Prostate gland (tissue), 2 donors: ENCODE data around the gene OR2H2. TPM values are rescaled to one million over a fixed set of nuclear protein-coding genes. Genes with fewer than 3 reads are reported as not detected.

Experiments used
- DNase-seq: peaks from one replicate; pipeline ENCODE4 v3.0.0-alpha.2; 2019; ENCODE audit warnings: low spot score
- H3K27ac ChIP-seq, 2 donors: fragments of 200-600 bp; sonication (generic); 2 replicates each; pipeline ENCODE4 v1.5.1; 2017 to 2019
- H3K27me3 ChIP-seq: fragments of 200-600 bp; sonication (generic); replicated peaks from 2 replicates; pipeline ENCODE4 v1.5.1; 2019; ENCODE audit not compliant: insufficient read depth
- H3K36me3 ChIP-seq, 2 donors: fragments of 200-600 bp; sonication (generic); 1 replicate in 1 of 2; 2 replicates in 1 of 2; pipeline versions ENCODE4 v1.5.1 to v1.8.1; 2017 to 2019
- H3K4me1 ChIP-seq: fragments of 200-600 bp; sonication (generic); replicated peaks from 2 replicates; pipeline ENCODE4 v1.5.1; 2019
- H3K4me3 ChIP-seq, 2 donors: fragments of 200-600 bp; sonication (generic); 2 replicates each; pipeline ENCODE4 v1.5.1; 2017 to 2019
- H3K9me3 ChIP-seq: fragments of 200-600 bp; sonication (generic); 2 replicates; pipeline ENCODE4 v1.5.1; 2017
- CTCF ChIP-seq, 4 experiments: fragments of 200-600 bp in 2 of 4; fragments of 450-650 bp in 2 of 4; sonication (generic) in 2 of 4; IDR thresholded peaks; 1 replicate in 3 of 4; 2 replicates in 1 of 4; pipeline ENCODE4 v1.5.1; 2016 to 2019; ENCODE audit warnings: antibody characterized with exemption in 4 of 4, mild to moderate bottlenecking in 2 of 4, moderate library complexity in 2 of 4
- POLR2A ChIP-seq: fragments of 450-650 bp; IDR thresholded peaks from one replicate; pipeline ENCODE4 v1.6.1; 2016; ENCODE audit warnings: antibody characterized with exemption, mild to moderate bottlenecking
- POLR2AphosphoS5 ChIP-seq: sonication (generic); formaldehyde crosslinking; IDR thresholded peaks from one replicate; pipeline ENCODE4 v1.6.1; 2017; ENCODE audit warnings: antibody characterized with exemption
- WGBS: methylation state at CpG from one replicate; pipeline ENCODE4 v1.1.5; 2018; 5-methylcytosine and 5-hydroxymethylcytosine counted together
- intact Hi-C: fragments of 100-400 bp; cut with DNase I; formaldehyde crosslinking; loops from one replicate; pipeline ENCODE4 v1.14.2; 2022
- total RNA-seq, 2 donors: library from RNA; depleted of rRNA; stranded (reverse); fragments of >200 nt; gene quantifications; one replicate each; pipeline ENCODE4 v1.1.0, GENCODE V29; 2016

The OR2H2 gene
- total RNA-seq, 2 donors from 2014 or later, result not detected

GRCh38 chr6:29559524-29560287, 25.2 kb upstream of the OR2H2 start, which contains the start of gene UBD:
Gene UBD, minus strand, starts transcription at chr6:29559732. Its CDS starts 31 bp downstream, at chr6:29559701.
- H3K4me3 ChIP-seq, result no peak within 1 kb of the TSS
- no peak for TF ChIP-seq POLR2A
- no peak for TF ChIP-seq POLR2AphosphoS5
- no peak for TF ChIP-seq CTCF (IDR thresholded peaks at IDR 0.05)
- H3K4me1 ChIP-seq, result no peaks in the 10 kb centered on the region
- no peaks in the 10 kb centered on the region for H3K9me3 ChIP-seq
- intact Hi-C loops, result no loop called here
- no peak within 1 kb of the TSS for H3K27ac ChIP-seq
- WGBS, result 67% methylated on average over 6 of the region's 6 CpGs
- H3K36me3 ChIP-seq, result no peaks in the 10 kb centered on the region
- peaks cover 2% of the 10 kb centered on the region for H3K27me3 ChIP-seq
- no peak for DNase-seq

- H3K4me1 ChIP-seq, result no peaks in the 10 kb centered on the region
- peaks cover 2% of the 10 kb centered on the region for H3K27me3 ChIP-seq
- intact Hi-C loops, result no loop called here
- H3K36me3 ChIP-seq, result no peaks in the 10 kb centered on the region
- TF ChIP-seq POLR2AphosphoS5, result no peak
- TF ChIP-seq POLR2A, result no peak
- TF ChIP-seq CTCF (IDR thresholded peaks at IDR 0.05), result no peak
- no peak overlapping the region for H3K27ac ChIP-seq
- H3K9me3 ChIP-seq, result no peaks in the 10 kb centered on the region
- no peak overlapping the region for H3K4me3 ChIP-seq
- no peak for DNase-seq
These were observed 23.8 kb upstream of the OR2H2 start for GRCh38 chr6:29561091-29561490.

- intact Hi-C loops, result no loop called here
- Histone ChIP-seq H3K4me3 (no peak overlapping the region), H3K9me3 (no peaks in the 10 kb centered on the region), H3K27me3 (peaks cover 2% of the 10 kb centered on the region), H3K4me1 (no peaks in the 10 kb centered on the region), H3K36me3 (no peaks in the 10 kb centered on the region), H3K27ac (no peak overlapping the region)
- DNase-seq, result no peak
- no peak for TF ChIP-seq POLR2AphosphoS5
- no peak for TF ChIP-seq POLR2A
- no peak for TF ChIP-seq CTCF (IDR thresholded peaks at IDR 0.05)
- 67% methylated on average over 1 of the region's 1 CpG for WGBS
These were observed 23.2 kb upstream of the OR2H2 start for GRCh38 chr6:29561606-29562181.

- TF ChIP-seq POLR2AphosphoS5 (no peak), CTCF (IDR thresholded peaks at IDR 0.05) (no peak), POLR2A (no peak)
- 55% methylated on average over 3 of the region's 3 CpGs for whole genome bisulfite sequencing
- intact Hi-C loops, result no loop called here
- Histone ChIP-seq H3K4me1 (no peaks in the 10 kb centered on the region), H3K27me3 (no peaks in the 10 kb centered on the region), H3K9me3 (no peaks in the 10 kb centered on the region), H3K4me3 (no peak overlapping the region), H3K36me3 (no peaks in the 10 kb centered on the region), H3K27ac (no peak overlapping the region)
- no peak for DNase-seq
These were observed 21.4 kb upstream of the OR2H2 start for GRCh38 chr6:29563435-29563965.
